HG02763 (cell line): ENCODE measurements around the gene S1PR4.

Source experiments
- ATAC-seq: cut with Tn5 transposase; IDR thresholded peaks from one replicate; pipeline ENCODE4 v1.9.1; 2021; ENCODE audit warnings: mild to moderate bottlenecking, moderate library complexity; ENCODE audit not compliant: unreplicated experiment

Gene S1PR4, protein sequence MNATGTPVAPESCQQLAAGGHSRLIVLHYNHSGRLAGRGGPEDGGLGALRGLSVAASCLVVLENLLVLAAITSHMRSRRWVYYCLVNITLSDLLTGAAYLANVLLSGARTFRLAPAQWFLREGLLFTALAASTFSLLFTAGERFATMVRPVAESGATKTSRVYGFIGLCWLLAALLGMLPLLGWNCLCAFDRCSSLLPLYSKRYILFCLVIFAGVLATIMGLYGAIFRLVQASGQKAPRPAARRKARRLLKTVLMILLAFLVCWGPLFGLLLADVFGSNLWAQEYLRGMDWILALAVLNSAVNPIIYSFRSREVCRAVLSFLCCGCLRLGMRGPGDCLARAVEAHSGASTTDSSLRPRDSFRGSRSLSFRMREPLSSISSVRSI

DNA sequence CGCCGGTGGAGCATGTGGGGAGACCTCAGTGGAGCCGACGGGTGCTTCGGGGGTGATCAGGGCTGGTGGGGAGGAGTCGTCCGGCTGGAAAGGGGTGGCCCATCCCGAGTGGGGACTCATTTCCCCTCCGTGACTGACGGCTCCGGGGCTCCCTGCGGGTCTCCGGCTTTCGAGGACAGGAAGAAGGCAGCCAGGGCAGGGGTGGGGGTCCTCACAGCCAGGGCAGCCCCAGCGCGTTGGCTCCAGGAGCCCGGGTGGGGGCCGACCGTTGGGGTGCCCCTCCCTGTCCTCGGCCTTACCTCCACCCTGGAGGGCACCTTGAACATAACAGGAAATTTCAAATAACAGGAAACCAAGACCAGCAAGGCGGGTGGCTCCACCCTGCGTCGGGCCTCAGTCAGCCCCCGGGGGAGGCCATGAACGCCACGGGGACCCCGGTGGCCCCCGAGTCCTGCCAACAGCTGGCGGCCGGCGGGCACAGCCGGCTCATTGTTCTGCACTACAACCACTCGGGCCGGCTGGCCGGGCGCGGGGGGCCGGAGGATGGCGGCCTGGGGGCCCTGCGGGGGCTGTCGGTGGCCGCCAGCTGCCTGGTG, at the start of gene S1PR4:
Gene S1PR4 (plus strand): TSS at position 393 of the 596 bp plus-strand sequence. CDS start 24 bp downstream, at position 417.
- ATAC-seq: no peak

- ATAC-seq: no peak
Observed at GRCh38 chr19:3129112-3129511, 49.5 kb upstream of the S1PR4 start.

DNA sequence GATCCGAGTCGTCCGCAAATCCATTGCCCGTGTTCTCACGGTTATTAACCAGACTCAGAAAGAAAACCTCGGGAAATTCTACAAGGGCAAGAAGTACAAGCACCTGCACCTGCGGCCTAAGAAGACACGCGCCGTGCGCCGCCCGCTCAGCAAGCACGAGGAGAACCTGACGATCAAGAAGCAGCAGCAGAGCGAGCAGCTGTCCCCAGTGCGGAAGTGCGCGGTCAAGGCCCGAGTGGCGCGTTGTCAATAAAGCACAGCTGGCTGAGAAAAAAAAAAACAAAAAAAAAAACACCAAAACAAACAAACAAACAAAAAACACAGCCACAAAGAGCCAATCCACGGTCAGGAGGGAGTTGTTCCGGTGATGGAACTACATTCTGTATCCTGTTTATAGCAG, 47.4 kb upstream of the S1PR4 start:
- no peak for ATAC-seq

GRCh38 chr19:3132971-3133792, 45.4 kb upstream of the S1PR4 start:
- no peak for ATAC-seq

GRCh38 chr19:3133793-3134116, 44.8 kb upstream of the S1PR4 start:
- ATAC-seq: no peak

GRCh38 chr19:3135961-3136683, 42.4 kb upstream of the S1PR4 start, which contains the start of gene GNA15:
TSS of gene GNA15 (plus strand) at chr19:3136033. CDS start at chr19:3136451, 418 bp downstream.
- ATAC-seq: no peak

DNA sequence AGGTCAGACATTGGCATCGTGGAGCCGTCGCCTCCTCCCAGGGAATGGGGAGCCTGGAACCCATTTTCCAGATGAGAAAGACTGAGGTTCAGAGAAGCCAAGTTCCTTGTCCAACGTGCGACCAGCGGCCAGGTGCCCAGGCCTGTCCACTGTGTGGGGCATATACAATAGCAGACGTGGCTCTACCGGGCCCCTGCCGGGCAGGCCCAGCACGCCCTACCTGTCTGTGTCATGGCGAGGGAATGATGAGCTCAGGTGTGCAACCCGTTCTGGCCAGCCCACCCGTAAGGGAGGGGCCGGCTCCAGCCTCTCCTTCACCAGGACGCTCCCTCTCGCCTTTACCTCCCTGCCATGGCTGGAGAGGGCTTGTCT, 41.9 kb upstream of the S1PR4 start:
- ATAC-seq: no peak

DNA sequence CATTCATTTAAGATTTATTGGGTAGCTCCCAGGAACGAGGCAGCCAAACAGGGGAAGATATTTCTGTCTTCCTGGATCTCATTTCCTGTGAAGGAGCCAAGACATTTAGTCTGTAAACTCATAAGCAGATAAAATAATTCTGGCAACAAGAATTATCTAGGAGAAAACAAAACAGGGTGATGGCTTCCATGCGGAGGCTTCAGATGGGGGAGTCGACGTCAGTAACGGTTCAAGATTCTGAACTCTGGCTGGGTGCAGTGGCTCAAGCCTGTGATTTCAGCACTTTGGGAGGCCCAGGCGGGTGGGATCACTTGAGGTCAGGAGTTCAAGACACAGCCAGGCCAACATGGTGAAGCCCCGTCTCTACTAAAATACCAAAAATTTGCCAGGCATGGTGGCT, 41.5 kb upstream of the S1PR4 start:
- no peak for ATAC-seq

- no peak for ATAC-seq
Observed at GRCh38 chr19:3138268-3138667, 40.3 kb upstream of the S1PR4 start.

GRCh38 chr19:3140667-3141038, 37.9 kb upstream of the S1PR4 start:
- no peak for ATAC-seq

DNA sequence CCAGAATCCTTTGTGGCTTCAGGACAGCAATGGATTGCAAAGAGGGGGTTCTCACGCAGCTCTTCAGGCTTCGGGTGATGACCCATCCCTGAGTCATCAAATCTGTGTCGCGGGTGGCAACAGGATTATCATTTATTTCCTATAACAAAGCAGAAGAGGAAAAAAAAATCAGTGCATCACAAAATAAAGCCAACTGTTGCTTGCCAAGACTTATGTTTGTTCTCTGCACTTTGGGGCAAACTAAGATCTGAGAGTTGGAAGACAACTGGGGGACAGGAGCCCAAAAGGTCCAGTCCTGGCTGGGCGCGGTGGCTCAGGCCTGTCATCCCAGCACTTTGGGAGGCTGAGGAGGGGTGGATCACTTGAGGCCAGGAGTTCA, 36.3 kb upstream of the S1PR4 start:
- no peak for ATAC-seq

DNA sequence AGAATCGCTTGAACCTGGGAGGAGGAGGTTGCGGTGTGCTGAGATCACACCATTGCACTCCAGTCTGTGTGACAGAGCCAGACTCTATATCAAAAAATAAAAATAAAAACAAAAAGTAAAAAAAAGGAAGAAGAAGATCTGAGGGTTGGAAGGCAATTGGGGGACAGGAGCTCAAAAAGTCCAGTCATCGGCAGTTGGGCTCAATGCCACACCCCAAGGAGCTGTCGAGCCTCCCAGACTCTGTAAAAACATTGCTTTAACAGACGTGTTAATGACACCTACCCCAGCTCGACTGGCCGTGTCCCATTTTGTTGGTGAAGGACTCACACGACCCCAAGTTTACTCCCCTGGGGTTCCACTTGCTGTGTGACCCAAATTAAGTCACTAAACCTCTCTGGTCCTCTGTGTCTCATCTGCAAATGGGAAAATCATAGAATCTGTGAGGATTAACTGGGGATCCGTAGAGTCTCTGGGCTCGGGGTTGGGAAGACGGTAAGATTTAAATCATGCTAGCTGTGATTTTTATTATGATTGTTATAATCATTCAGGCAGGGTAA, 35.7 kb upstream of the S1PR4 start:
- no peak for ATAC-seq

- no peak for ATAC-seq
Observed at GRCh38 chr19:3145909-3146676, 32.5 kb upstream of the S1PR4 start.

- ATAC-seq: no peak
Observed at GRCh38 chr19:3146677-3147100, 31.9 kb upstream of the S1PR4 start.

DNA sequence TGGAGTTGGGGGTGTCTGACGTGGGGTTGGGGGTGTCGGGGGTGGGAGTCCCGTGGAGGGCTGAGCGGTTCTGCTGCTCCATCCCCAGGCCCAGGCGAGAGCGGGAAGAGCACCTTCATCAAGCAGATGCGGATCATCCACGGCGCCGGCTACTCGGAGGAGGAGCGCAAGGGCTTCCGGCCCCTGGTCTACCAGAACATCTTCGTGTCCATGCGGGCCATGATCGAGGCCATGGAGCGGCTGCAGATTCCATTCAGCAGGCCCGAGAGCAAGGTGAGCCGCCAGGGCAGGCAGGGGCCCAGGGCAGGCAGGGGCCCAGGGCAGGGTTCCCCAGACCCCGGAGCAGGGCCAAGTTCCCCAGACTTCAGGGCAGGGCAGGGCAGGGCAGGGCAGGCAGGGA, 30.1 kb upstream of the S1PR4 start:
- ATAC-seq: no peak

DNA sequence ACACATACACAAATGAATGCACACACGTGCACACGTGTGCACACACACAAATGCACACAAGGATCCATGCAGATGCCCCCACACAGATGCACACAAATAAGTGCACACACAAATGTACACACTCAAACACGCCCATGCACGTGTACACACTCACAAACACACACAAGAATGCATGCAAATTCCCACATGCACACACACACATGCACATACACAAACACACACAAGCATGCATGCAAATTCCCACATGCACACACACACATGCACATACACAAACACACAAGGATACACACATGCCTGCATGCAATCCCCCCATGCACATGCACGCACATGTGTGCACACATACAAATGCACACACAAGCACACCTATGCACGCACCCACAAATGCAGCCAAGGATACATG, 29.5 kb upstream of the S1PR4 start:
- ATAC-seq: no peak

DNA sequence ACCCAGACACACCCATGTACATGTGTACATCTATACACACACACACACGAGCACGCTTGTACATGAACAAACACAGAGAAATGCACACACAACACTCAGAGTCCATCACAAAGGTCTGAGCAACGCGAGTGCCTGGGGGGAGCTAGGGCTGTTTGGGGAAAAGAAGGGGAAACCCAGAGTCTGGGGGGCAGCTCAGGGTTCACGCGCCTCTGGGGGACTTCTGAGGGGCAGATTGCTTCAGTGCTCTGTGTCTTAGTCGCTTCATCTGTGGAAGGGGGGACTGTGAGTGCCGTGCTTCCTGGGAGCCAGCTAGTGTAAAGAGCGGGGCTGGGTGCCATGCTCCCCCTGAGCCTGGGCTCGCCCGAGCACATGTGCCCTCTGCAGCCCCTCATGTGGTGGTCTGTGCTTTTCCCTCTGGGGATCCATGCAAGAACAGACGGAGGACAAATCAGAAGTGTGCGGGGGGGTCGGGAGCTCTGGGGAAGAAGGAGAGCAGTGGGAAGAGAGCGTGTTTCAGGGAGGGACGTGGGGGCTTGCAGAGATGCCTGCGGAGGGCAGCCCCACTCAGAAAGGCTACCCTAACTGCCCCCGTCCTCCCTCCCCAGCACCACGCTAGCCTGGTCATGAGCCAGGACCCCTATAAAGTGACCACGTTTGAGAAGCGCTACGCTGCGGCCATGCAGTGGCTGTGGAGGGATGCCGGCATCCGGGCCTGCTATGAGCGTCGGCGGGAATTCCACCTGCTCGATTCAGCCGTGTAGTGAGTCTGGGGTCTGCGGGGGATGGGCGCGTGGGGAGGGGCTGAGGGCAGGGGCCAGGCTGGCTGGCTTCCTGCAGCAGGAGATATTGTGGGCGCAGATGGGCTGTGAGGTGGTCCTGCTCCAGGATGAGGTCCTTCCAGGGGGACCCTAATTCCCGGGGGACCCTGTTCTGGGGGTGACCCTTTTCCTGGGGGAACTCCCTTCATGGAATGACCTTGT, 28.8 kb upstream of the S1PR4 start:
- ATAC-seq: no peak

DNA sequence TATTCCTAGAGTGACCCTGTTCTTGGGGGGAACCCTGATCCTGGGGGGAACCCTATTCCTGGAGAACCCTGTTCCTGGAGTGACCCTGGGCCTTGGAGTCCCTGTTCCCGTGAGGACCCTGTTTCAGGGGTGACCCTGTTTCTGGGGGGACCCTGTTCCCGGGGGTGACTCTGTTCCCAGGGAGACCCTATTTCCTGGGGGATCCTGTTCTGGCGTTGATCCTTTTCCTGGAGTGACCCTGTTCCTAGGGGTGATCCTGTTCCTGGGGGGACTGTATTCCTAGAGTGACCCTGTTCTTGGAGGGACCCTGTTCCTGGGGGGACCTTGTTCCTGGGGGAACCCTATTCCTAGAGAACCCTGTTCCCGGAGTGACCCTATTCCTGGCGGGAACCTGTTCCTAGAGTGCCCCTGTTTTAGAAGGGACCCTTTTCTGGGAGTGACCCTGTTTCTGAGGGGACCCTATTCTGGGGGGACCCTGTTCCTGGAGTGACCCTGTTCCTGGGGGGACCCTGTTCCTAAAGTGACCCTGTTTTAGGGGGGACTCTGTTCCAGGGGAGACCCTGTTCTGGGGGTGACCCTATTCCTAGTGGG, 27.7 kb upstream of the S1PR4 start:
- no peak for ATAC-seq
